ENCODE data around the gene SDSL. TPM values are rescaled to one million over a fixed set of nuclear protein-coding genes. Genes with fewer than 3 reads are reported as not detected.

Gene SDSL
- total RNA-seq, 1 donor: 3.5 TPM

- DNase-seq (ENCODE audit: low read depth): no peak
- no peak for TF ChIP-seq CTCF (IDR thresholded peaks at IDR 0.05; ENCODE audit: insufficient read depth, low read depth, low read length)
- H3K4me3 ChIP-seq (ENCODE audit: low read depth, low read length): no peak overlapping the region
Observed at GRCh38 chr12:113456761-113457160, 34.6 kb downstream of the SDSL start.

- no peak for DNase-seq (ENCODE audit: low read depth)
- no peak for TF ChIP-seq CTCF (IDR thresholded peaks at IDR 0.05; ENCODE audit: insufficient read depth, low read depth, low read length)
- no peak overlapping the region for H3K4me3 ChIP-seq (ENCODE audit: low read depth, low read length)
Observed at GRCh38 chr12:113457185-113457584, 35.0 kb downstream of the SDSL start.

- TF ChIP-seq CTCF (IDR thresholded peaks at IDR 0.05; ENCODE audit: insufficient read depth, low read depth, low read length): no peak
- no peak overlapping the region for H3K4me3 ChIP-seq (ENCODE audit: low read depth, low read length)
- DNase-seq (ENCODE audit: low read depth): no peak
Observed at GRCh38 chr12:113457710-113458109, 35.5 kb downstream of the SDSL start.

- no peak for TF ChIP-seq CTCF (IDR thresholded peaks at IDR 0.05; ENCODE audit: insufficient read depth, low read depth, low read length)
- no peak overlapping the region for H3K4me3 ChIP-seq (ENCODE audit: low read depth, low read length)
- no peak for DNase-seq (ENCODE audit: low read depth)
Observed at GRCh38 chr12:113459981-113460380, 37.8 kb downstream of the SDSL start.

- no peak for DNase-seq (ENCODE audit: low read depth)
- peak; percentile 68 for TF ChIP-seq CTCF (IDR thresholded peaks at IDR 0.05; ENCODE audit: insufficient read depth, low read depth, low read length)
- H3K4me3 ChIP-seq (ENCODE audit: low read depth, low read length): no peak overlapping the region
Observed at GRCh38 chr12:113461666-113462065, 39.5 kb downstream of the SDSL start.

GRCh38 chr12:113462117-113462774 lies 40.1 kb downstream of the SDSL start:
- TF ChIP-seq CTCF (IDR thresholded peaks at IDR 0.05; ENCODE audit: insufficient read depth, low read depth, low read length): peak; percentile 87
- peak; percentile 70 for DNase-seq (ENCODE audit: low read depth)
- H3K4me3 ChIP-seq (ENCODE audit: low read depth, low read length): peak overlapping the region; percentile 41

Measured in fibroblast of villous mesenchyme (primary cell).